G401.6 (cell line): ENCODE measurements around the gene WDR87.
"Not testable (repeated sequence)": the region's sequence is repeated elsewhere in the genome, so short reads cannot be mapped to it uniquely, and the experiment has no call there.

Experiments
- FAIRE-seq: peaks from 2 replicates; lab custom pipeline; 2012; peaks lifted over from hg19 to GRCh38; lab: Jason Lieb, UNC

Gene WDR87

GRCh38 chr19:37877147-37877546 is 29.2 kb downstream of the WDR87 start:
- no peak for FAIRE-seq

- FAIRE-seq, result no peak
These were observed 30.4 kb downstream of the WDR87 start for GRCh38 chr19:37876032-37876431.

DNA sequence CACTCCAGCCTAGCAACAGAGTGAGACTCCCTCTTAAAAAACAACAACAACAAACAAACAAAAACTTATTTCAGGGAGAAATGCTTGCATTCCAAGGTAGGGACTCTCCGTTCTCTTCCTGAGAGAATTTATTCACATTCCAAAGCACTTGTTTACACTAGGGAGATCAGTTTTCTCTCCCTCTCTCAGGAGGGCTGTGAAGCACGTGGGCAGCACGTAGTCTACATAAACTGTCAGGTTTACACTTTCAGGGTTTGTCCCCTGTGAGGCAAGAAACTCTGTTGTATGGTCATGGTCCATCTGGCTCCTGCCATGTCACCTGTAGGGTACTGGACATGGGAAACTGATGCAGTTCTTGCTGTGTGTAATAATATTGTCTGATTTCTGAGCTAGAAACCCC is 31.6 kb downstream of the WDR87 start:
- FAIRE-seq, result no peak

DNA sequence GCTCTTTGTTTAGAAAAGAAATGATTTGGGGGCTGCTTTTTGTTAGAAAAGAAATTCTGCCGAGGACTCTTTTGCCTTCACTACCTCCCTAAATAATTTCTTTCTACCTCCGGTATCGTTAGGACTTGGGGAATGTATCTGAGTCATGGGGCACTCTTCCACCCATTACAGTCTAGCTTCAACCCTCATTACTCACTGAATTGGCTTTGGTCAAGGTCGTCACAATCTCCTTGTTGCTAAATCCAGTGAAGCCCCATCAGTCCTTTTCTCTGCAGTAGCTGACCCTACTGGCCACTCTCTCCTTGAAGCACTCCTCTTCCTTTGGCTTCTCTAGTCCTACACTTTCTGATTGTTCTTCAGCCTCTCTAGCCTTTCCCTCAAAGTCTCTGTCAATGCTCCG is 34.0 kb downstream of the WDR87 start:
- no peak for FAIRE-seq

DNA sequence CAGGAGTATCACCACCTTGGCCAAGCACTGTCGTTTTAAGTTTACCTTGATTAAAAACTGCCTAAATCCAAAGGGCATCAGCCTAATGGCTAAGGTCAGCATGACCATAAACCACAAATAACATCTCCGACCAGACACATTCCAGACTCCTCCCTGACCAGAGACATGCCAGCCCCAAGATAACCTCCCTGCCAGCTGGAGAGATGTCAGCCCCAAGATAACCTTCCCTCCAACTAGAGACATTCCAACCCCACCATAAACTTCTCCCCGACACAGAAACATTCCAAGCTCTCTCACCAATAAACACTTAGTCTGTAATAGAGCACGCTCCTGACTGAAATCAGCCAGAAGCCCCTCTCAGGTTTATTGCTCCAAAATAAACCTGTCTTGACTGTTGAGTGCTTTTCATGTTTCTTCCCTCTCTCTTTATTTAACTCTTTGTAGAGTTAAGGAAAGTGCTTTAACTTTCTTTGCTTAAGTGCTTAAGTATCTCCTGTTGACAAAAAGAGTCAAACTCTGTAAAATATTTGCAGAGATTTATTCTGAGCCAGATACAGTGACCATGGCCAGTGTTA is 36.5 kb downstream of the WDR87 start:
- no peak for FAIRE-seq

DNA sequence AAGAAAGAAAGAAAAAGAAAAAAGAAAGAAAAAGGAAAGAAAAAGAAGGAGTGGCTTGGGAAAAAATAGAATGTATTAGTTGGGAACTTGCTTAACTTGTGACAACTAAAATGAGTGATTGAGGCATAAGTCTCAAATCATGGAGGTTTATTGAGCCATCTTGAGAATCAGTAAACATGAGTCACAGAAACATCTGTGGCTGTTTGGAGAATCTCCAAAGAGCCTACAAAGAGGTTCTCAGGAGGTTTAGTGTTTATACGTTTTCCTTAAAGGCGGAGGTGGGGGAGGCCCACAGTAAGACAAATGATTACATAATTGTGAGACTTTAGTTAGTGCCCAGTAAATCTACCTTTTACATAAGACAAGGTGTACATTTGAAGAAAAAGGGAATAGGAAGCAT is 38.6 kb downstream of the WDR87 start:
- no peak for FAIRE-seq

DNA sequence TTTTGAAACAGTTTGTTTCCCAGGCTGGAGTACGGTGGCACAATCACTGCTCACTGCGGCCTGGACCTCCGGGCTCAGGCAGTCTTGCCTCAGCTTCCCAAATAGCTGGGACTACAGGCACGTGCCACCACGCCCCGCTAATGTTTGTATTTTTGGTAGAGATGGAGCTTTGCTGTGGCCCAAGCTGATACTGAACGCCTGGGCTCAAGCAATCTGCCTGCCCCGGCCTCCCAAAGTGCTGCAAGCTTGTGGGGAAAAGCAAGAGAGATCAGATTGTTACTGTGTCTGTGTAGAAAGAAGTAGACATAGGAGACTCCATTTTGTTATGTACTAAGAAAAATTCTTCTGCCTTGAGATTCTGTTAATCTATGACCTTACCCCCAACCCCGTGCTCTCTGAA is 40.5 kb downstream of the WDR87 start:
- not testable (repeated sequence) for FAIRE-seq

GRCh38 chr19:37864501-37864900 is 41.9 kb downstream of the WDR87 start:
- no peak for FAIRE-seq

DNA sequence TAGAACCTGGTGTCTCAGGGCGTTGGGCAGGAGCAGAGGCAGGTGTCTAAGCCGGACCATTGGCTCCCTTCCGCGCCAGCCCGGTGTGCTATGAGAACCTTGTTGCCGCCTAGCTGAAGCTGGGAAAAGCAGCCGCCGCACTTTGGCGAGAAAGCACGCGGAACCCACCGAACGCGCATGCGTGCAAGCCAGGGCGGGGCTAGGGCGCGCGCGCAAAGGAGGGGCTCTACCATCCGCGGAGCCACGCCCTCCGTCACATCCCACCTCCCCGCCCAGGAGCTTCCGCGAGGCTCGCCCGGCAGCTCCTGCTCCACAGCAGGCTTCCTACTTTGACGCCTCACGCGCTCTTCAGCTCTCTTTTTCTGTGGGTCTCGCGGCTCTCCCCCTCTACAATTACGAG is 51.3 kb downstream of the WDR87 start:
- FAIRE-seq, result no peak

DNA sequence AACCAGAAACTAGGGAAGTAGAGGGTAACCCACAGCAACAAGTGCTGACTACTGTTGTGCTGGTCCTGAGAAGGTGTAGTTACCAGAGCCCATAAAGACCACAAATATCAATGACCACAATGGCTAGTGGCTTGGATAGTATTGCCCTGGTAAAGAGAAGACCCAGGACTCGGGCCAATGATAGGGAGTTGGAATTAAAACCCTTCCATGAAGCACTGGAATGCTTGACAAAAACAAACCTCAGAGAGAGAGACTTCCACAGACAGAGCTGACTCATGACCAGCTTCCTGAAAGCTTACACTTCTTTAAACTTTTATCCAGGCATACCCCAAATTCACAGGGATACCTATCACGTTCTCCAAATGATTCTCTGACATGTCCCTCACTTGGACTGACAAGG is 60.5 kb downstream of the WDR87 start:
- no peak for FAIRE-seq
